LHCN-M2 (cell line): ENCODE results near the gene NSL1. TPM values are rescaled to one million over a fixed set of nuclear protein-coding genes. Genes with fewer than 3 reads are reported as not detected.

Experiments used
- DNase-seq: peaks from one replicate; pipeline ENCODE4 v3.0.0-alpha.2; 2012; ENCODE audit warnings: low read depth
- total RNA-seq: library from RNA; depleted of rRNA; stranded (reverse); fragments of >200 nt; gene quantifications from 2 replicates; pipeline ENCODE4 v1.2.3, GENCODE V29; 2014; rRNA removed

The NSL1 gene
- total RNA-seq, 1 experiment from 2014 or later, result 36.2 TPM

DNA sequence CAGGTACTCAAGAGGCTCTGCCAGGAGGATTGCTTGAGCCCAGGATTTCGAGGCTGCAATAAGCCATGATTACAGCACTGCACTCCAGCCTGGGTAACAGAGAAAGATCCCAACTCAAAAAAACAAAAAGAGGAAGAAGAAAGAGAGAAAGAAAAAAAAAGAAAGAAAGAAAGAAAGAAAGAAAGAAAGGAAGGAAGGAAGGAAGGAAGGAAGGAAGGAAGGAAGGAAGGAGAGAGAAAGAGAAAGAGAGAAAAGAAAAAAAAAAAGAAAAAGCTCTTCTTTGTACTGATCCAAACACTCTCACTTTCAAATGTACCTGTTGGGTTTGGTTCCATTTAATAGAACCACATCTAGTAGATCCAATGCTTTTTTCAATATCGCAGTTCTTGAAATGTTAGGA lies 103.8 kb downstream of the NSL1 start:
- DNase-seq, result no peak

DNA sequence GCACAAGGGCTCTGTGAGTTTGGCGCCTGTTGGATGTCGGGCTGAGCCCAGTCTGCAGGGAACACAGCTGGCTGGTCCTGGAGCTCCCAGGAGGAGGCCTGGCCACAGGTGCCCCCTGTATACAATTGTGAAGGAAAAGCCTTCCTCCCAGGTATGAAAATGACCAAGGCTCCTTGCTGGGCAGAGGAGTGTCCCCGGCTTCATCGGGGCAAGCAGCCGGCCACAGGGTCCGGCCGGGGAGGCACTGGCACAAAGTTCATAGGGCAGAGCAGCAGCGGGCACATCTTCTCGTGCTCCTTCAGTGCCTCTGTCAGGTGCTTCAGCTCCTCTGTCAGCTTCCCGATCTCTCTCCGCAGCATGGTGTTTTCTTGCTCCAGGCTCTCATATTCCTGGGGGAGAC lies 105.0 kb downstream of the NSL1 start:
- no peak for DNase-seq

DNA sequence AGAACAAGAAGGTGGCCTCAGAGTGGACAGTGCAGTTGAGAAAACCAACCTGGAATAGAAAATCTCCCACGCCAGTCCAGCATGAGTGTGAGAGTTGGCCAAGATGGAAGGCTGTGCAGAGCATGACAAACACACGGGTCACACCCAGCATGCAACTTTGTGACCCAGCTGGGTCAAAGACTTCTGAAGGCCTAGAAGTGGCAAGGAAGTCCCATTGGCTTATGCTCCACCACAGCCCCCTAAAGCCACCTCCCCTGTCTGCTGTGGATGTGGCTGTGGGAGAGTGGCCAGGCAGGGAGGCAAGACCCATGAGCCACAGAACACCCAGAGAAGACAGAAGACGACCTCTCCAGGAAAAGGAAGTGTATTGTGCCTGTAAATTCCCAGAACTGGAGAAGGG lies 105.5 kb downstream of the NSL1 start:
- no peak for DNase-seq

DNA sequence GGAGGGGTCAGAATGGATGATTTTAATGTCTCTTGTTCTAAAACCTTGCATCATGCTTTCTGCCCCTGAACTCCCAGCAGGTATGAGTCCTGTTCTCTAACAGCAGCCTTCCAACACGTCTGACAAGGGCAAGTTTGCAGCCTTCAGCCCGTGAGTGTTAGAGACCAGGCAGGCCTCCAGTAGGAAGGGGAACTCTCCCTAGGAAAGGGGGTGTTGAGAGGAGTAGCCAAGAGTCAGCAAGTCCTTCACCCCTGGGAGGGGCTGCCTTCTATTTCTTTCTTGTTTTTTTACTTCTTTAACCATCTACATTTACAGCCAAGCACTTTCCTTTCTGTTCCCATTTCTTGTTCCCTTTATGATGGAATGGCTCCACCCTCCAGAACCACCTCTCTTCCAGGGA lies 106.1 kb downstream of the NSL1 start:
- DNase-seq, result no peak

DNA sequence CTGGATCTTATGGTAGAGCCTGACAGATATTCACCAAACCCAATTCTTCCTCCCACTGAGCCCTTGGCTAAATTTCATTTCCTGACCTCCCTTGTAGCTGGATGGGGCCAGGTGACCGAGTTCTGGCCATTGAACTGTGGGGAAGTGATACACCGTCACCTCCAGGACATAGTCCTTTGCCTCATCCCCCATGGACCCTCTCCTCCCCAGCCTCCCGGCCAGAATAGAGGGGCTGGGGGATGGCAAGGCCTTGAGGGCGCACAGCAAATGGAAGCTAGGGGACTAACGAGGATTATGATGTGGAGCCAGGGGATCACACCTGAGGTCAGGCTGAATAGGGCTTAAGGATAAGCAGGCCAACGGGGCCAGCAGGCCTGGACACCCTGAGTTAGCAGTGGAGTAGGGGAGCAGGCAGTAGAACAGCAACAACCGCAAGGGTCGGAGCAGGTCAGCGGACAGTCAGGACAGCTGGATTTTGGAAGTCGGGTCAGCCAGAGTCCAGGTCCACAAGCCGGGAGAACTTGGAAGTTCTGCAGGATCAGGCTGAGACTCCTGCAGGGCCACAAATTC lies 107.0 kb downstream of the NSL1 start:
- no peak for DNase-seq

DNA sequence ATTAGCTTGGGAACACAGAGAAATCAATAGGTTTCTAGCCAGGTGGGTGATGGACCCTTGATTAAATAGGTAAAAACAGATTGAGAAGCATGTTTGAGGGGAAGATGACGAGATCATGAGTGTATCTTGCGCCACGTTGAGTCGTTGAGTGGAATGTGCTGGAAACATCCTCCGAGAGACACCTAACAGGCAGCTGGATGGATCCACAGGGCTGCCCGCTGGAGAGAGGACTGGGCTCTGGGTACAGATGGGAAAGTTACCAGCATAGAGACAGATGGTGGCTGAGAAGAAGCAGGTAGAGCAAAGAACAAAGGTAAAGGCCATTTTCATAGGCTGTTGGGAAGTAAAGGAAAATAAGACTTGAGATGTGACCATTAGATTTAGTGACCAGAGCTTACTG lies 107.5 kb downstream of the NSL1 start:
- no peak for DNase-seq

DNA sequence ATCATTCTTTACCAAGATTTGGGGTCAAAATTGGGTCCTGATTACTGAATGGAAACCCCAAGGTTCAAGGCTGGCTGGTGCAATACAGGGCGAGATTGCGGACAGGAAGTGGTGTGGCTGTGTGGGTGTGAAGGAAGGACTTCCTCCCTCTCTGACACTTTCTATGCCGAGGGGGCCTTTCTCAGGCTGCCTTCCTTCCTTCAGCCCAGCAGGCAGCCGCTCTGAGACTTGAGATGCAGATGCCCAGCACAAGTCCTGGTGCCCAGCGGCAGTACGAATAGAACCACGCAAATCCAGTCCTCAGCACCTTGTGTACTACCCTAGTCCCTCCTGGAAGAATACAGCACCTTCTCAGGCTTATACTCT lies 108.2 kb downstream of the NSL1 start:
- no peak for DNase-seq

DNA sequence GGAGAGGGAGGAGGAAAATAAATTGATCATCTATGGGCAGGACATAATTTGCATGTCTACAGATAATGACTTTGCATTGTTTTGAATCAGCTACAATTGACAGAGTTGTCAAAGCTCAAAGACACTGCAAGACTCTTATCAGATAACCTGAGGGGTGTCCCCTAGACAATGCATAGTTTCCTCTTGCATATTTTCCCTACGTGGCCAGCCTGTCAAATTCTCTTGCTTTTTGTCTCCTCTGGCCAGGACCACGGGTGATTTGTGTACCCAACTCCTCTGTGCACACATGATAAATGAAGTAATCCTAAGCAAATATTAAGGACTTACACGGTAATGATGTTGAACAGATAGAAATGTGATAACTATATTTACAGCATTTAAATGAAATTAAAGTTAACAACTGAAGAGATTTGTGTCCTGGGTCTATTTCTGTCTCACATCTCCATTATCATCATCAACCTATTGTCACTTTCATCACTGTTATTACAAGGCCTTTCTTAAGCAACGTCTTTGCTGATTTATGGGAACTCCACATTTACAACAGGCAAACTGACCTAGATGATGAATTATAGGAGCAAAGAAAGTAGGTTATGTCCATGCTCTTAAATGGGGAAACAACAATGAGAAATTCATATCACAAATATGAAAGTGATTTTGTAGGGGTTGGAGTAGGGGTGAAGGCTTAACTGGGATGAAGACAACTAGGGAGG lies 110.7 kb downstream of the NSL1 start:
- DNase-seq, result no peak

DNA sequence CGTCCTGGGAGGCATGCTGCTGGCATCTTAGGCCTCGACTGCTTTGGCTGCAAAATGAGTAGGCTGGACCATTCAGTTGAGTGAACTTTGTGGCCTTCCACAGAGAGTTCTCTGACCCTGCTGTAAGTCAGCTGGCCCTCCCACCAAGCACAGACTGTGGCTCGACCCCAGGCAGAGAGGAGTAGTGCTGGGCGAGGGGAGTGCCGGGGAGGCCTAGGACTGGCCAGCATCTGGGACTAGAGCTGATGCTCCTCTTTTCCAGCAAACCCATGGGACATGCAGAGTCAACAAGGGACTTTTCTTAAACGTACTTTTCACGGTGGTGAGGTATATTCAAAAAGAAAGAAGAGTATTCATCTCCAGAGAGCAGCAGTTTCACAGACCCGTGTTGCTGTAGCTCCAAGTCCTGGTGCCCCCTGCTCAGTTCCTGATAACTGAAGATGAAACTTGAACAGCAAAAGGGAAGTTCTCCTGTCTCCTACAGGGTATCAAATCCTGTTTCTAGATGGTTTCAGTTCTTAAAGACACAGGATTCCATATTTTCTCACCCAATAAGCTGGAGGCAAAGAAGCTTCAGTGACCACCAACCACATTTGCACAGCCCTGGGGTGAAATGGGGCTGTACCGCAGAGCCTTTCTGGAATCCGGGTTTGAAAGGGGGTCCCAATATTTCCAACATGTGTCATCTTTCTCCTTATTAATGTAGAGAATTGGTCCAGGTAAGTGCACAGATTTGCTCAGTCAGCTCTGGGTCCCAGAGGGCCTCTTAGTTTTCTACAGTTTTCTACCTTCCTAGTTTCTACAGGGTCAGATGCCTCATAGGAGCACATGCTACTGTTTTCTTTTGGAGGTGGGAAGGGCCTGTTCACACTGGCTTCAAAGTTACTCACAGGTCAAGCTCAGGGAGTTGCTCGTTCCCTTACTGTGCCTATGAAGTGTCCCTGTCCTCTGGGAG lies 112.8 kb downstream of the NSL1 start:
- DNase-seq, result no peak

DNA sequence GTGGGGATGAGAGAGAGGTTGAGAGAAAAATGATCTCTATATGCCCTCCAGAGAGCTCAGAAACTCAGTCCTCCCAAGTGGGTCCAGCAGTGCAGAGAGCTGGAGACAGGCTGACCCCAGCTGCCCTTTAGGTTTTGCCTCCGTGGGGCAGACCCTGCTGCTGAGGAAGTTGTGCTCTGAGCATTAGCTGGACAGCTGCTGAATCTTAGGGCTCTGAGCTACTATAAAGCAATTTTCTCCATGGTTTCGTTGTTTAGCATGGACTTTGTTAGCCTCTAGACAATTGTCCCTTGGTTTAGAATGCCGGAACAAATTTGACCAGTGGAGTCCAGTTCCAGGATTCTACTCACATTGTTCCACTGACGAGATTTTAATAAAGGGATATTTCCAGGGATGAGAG lies 114.0 kb downstream of the NSL1 start:
- no peak for DNase-seq

DNA sequence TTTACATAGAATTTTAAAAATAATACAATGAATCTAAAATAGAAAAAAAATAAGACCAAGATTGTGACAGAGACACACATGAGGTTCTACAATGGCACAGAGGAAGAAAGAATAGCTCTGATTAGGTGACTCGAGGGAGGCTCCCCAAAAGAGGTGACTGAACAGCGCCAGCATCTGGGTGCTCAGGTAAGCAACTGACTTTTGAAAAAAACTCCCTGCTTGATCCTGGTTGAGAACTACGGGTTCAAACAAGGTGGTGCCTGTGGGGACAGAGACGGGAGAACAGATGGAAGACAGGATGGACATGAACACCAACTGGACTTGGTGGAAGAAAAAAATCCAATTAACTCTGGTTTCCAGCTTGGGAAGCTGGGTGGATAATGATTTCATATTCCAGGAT lies 114.4 kb downstream of the NSL1 start:
- no peak for DNase-seq

Other genes with a start within 250 kb of the NSL1 start
- gene ATF3, start 183.0 kb downstream of the NSL1 start, total RNA-seq, result 0.58 and 1.1 TPM in 2 replicates
- 1.3 and 5.1 TPM in 2 replicates for gene BATF3, start 91.9 kb downstream of the NSL1 start, total RNA-seq
- 19.1 and 24.1 TPM in 2 replicates for gene TATDN3, start 117 bp upstream of the NSL1 start, total RNA-seq
- gene SPATA45, start 55.9 kb upstream of the NSL1 start, total RNA-seq, result not detected in 2 replicates
- gene FLVCR1, start 66.5 kb upstream of the NSL1 start, total RNA-seq, result 4.5 and 6.0 TPM in 2 replicates
- 1.7 and 3.3 TPM in 2 replicates for gene VASH2, start 158.8 kb upstream of the NSL1 start, total RNA-seq
- gene ANGEL2, start 224.1 kb upstream of the NSL1 start, total RNA-seq, result 57.3 and 58.1 TPM in 2 replicates